ENCODE data around the gene TEX36.
"Not testable (repeated sequence)": the region's sequence is repeated elsewhere in the genome, so short reads cannot be mapped to it uniquely, and the experiment has no call there.

TEX36 gene

DNA sequence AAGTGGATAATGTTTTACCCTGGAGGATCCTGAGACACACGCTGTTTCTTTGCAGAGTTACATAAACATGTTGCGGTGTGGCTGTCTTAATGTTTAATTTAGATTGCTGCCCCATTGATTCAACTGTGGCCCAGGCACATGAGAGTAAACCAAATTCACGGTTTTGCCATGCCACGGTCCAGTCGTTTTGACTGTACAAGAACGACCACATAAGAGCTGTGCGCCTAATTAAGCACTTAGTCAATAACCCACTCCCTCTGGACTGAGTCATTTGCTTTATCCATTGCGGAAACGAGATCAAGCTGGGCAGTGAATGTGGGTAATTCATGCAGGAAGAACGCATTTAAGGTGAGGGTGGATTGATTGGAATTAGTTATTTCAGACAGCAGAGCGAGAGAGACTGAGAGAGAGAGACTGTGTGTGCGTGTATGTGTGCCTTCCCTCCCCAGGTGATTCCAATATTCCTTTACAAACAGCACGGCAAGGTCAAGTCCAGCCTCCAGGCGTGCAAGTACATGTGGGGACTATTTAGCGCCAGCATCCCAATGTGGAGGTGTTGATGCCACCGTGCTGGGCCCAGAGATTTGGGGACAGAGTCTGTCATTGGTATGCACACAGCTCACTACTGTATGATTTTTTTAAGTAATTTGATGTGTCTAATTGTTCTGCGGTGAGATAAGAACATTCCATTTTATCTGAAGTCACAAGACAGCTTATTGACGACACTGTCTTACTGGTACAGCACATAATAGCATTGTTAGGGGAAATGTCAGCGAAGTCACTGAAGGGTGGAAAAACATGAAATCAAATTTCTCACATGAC is 8.4 kb upstream of the TEX36 start:
- DNase-seq: no peak

DNA sequence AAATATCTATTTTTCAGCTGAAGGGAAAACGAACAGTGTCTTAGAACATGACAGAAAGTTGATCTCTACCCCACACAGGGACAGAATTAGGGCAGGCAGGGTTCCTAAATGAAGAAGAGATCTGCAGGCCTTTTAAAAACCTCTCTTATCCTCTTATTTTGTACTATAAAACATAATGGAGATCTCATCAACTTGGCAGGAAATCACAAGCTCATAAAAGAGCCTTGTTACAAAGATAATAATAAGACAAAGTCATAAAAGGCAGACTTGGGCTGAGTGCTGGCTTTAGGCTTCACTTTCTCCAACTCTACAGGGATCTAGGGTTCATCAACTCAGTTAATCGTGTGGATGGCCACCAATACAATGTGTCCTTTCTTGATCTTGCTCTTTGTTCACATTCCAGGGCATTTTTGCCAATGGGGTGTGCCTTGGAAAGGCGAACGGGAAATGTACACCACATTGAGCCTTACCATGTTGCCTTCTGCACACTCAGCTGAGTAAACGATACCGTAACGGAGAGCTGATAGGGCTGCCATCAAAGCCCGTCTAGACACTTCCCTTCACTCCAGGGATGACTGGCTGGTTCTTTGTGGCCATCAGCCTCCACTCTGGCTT is 7.1 kb upstream of the TEX36 start:
- no peak for DNase-seq

DNA sequence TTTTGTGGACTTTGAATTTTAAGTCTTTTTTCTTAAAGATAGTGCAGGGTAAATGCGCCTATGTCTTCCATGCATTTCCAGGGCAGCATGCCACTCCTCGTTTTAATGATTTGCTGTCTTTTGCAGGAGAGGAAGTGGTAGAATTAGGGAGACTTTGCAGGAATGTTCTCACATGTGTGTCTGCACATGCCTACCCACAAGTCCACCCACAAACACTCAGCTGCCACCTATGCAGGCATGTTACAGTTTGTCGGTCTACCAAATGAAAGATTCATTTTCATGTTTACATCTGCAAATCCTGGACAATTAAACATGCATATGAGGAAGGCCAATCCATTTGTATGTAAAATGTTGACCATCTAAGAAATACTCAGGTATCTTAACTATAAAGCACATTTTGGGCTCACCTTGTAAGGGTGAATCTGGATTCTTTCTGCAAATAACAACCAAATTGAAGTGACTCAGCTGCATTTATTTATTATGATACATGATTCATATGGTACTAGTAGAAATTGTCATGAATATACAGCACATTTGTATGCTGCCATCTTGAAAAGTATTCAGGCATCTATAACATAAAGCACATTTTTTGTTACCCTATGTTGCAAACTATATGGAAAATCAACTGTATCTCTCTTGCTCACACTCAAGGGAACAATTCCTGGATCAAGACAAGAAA is 4.7 kb upstream of the TEX36 start:
- no peak for DNase-seq

DNA sequence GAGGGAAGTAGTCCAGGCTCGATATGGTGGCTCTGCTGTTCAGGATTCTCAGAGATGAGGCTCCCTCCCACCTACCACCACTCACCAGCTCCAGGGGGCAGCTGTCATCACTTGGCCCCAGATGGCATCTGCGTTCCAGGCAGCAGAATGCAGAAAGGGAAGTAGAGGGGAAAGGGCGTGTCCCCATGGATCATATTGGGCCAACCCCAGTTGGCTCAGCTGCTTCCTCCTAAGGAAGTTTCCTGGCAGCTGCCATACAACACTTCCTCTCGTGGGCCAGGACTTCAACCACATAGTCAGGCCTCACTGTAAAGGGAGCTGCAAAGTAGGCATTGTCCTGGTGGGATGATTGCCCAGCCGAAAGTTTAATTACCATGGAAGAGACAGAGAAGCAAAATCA is 1.6 kb upstream of the TEX36 start:
- no peak for DNase-seq

DNA sequence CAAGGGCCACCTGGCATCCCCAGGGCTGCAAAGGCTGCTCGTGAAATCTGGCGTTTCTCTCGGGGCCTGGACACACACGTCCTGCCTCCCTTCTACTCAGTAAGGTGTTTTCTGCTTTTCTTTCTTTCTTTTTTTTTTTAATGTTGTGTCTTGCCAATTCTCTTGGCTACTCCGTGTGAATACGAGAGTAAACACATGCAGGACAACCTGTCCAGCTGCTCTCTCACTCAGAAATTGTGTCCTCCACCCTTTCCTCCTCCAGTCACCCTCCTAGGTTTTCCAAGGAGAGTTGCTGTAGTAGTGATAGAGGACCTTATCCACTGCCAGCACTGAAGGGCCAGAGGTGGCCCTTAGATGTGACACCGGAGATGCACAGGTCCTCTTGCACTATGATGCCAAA is 858 bp upstream of the TEX36 start:
- no peak for DNase-seq

DNA sequence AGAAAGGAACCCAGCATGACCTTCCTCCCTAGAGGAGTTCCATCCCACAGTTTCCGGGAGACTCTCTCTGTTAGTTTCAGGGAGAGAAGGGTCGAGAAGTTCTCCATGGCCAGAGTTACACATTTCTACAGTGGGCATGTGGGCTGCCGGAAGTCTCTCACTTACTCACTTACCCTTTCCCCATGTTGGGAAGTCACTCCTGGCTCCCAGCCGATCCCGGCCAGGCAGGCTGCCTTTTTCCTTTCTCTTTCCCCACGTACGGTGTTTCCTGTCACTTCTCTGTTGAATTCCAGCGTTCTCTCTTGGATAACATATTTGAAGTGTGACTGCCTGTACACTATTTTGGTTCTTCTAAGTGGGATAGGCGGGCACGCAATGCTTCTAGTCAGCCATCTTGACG is 3.5 kb downstream of the TEX36 start:
- no peak for DNase-seq

DNA sequence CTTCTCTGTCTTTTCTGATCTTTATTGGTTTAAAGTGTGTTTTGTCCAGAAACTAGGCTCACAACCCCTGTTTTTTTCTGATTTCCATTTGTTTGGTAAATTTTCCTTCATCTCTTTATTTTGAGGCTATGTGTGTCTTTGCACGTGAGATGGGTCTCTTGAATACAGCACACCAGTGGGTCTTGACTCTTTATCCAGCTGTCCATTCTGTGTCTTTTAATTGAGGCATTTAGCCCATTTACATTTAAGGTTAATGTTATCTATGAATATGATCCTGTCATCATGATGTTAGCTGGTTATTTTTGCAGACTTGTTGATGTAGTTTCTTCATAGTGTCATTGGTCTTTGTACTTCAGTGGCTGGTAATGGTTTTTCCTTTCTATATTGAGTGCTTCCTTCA is 10.1 kb downstream of the TEX36 start:
- DNase-seq: no peak

DNA sequence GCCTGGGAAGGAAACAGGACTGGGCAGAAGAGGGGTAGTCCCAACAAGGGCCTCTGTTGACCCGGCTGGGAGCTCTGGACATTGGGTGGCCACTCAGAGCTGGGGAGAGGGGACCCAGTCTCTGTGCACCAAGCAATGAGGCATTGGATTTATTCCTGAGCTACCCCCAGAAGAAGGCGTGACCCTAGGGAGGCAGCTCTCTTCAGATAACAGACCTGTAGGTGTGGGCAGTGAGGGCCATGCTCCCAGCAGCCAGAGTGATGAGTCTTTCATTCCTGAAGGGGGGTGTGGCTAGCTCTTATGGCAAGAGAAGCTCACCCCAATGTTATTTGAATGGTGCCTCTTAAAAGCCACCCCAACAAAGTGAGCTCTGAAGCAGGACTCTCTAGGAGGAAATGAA is 20.4 kb downstream of the TEX36 start:
- no peak for DNase-seq

DNA sequence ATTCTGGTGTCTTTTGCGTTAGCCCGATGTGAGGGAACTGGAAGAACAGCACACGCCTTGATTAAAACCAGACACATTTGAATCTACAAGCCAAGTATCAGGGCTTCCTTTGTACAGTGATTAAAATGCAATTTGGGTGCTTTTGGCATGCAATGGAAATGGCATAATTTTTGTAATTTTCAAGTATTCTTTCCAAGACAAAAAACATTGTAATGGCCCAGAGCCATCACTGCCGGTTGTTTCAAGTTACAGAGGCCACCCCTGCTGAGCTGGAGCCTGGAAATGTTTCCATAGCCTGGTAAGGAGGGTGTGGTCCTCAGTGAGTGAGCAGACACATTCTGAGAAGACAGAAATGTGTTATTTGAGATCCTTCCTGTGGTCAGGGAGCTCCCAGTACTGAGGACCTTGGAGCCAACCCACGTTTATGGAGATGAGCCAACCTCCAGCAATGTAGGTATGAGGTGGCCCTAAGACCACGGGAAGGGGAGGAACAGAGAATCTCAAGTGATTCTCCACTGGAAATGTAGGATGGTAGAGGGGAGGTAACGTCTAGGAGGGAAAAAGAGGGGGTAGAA is 20.9 kb downstream of the TEX36 start:
- no peak for DNase-seq

DNA sequence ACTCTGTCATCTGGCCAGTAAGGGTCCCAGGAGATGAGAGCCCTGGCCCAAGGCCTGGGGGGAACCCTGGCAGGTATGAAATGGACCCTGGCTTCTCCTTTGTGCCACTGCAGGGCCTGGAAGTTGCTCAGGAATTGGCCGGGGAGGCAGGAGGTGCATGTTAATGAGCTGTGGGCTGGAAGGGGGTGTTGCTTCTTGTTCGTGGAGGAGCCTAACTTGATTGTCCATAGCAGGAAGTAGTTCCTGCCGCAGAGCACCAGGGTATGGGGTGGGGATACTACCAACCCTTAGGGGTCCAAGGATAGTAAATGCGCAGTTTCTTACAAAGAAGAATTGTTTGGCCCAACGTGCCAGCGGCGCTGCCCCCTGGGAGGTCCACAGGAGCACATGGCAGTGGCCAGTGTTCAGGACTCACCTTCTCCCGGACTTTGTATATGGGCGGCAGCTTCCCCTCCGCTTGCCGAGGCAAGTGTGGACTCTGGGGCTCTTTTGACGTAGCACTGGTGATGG is 21.5 kb downstream of the TEX36 start:
- DNase-seq: no peak

DNA sequence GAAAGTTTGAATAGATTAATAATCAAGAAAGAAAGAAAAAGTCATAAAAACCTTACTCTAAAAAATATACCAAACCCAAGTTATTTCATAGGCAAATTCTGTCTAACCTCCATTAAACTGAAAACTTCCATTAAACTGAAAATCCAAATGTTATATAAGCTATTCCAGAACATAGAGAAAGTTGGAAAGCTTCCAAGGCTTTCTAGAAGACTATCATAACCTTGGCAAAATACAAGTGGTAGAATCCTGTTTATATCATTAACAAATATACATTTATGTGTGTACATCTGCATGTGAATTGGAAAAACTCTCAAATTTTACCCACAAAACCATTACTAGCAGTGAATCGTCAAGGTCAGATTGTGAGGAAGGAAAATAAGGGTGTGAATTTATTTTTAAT is 23.9 kb downstream of the TEX36 start:
- no peak for DNase-seq

DNA sequence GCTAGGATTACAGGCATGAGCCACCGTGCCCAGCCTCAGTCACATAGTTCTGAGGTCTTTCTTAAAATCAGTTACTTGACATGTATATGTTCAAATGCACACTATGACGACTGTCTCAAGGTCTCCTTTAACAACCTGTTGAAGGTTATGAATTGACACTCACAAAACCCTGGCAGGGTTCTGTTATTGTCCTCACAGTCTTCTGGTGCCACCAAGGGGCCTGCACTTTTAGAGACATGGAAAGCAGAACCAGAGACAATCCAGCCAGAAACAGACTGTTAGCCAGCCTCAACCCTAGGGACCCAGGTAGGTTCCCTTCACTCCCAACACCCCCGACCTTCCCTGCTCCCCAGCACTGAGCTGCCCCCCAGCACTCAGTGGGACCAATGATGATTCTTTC is 26.4 kb downstream of the TEX36 start:
- no peak for DNase-seq

DNA sequence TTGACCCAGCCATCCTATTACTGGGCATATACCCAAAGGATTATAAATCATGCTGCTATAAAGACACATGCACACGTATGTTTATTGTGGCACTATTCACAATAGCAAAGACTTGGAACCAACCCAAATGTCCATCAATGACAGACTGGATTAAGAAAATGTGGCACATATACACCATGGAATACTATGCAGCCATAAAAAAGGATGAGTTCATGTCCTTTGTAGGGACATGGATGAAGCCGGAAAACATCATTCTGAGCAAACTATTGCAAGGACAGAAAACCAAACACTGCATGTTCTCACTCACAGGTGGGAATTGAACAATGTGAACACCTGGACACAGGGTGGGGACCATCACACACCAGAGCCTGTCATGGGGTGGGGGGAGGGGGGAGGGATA is 29.9 kb downstream of the TEX36 start:
- not testable (repeated sequence) for DNase-seq

DNA sequence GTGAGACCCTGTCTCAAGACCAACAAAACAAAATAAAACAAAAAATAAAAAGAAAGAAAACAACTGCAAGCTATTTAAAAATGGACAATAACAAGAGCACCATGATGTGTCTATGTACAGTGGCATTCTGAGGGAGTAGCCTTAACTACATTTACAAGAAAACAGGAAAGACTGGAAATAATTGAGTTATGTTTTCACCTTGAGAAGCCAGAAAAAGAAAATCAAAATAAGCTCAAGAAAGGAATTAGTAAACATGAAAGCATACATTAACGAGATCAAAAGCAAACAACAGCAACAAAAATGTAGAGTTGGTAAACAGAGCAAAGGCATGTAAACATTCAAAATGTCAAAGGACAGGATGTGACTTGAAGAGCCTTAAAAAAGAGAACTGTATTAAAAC is 36.7 kb downstream of the TEX36 start:
- no peak for DNase-seq

DNA sequence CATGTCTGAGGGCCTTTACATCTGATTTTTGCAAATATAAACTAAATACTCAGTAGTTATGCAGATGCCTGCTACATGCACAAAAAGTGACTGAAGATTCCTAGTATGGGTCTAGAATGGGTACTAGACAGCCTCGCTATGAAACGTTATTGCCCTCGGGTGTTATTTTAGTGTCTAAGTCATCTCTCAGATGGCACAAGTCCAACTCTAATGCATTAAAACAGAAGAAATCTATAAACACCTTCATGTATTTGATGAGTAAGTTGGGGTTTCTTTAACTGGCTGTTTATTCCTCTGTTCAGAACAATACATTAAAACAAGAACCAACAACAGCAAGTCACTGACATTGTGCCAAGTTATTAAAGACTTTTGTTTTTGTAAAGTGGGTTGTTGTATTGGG is 41.6 kb downstream of the TEX36 start:
- DNase-seq: no peak

DNA sequence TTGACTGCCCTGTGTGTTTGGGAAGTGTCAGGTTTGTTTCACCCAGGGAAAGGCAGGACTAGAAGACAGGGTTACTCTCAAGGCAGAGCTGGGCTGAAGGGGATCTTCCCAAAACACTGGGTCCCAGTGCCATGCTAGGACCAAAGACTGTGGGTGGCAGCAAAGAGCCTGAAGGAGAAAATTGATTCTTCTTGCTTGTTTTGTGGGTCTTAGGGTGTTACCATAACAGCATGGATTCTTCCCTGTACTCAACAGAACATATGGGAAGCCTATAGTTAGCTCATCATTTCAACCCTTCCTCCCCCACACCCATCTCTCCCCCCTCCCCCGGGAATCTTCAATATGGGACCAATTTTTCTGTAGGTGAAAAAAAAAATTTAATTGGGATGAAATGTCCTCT is 42.3 kb downstream of the TEX36 start:
- DNase-seq: no peak

DNA sequence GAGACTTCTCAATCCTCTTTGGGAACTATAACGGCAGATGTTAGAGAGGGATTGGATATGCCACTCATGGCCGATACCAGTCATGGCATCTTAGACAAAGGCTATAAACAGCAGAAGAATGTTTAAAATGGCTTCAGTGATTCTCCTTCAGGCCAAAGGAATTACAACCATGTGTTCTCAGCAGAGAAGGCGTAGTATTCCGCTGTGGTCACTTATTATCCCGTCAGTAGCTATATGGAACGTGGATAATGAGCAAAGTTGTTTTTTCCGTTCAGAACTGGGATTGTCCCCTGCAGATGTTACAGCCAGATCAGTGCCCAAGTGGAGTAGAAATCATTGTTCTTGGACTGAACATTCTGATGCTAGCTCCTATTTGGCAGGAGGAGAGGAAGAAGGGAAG is 43.1 kb downstream of the TEX36 start:
- DNase-seq: no peak

DNA sequence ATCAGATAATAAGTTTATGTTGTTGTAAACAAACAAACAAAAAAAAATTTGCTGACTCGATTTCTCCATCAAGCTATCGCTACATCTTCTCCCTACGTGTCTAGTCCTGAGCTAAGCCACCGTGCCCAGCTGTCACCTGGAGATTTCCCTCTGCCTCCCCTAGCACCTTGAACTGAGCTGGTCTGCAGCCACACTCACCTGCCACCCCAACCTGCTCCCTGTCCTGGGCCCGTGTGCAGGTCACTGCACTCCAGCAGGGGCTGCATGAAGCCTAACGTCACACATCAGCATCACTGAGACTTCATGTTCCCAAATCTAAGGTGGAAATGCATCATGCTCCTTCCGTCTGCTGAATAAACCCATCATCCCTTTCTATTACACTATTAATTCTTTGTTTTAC is 44.4 kb downstream of the TEX36 start:
- DNase-seq: no peak

DNA sequence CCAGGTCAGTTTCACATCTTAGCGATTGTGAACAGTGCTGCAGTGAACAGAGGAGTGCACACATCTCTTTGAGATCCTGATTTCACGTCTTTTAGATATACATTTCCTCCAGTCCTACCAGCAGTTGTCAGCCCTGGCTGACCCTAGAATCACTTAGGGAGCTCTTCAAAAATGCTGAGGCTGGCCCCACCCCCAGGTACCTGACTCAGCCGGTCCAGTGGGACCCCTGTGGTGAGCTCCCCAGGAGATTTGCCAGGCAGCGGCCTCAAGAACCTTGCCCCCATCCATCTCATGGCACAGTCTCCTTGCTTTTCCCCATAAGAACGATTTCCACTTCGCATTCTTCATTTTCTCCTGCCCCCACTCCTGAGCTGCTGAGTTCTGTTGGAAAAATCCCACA is 45.5 kb downstream of the TEX36 start:
- no peak for DNase-seq

DNA sequence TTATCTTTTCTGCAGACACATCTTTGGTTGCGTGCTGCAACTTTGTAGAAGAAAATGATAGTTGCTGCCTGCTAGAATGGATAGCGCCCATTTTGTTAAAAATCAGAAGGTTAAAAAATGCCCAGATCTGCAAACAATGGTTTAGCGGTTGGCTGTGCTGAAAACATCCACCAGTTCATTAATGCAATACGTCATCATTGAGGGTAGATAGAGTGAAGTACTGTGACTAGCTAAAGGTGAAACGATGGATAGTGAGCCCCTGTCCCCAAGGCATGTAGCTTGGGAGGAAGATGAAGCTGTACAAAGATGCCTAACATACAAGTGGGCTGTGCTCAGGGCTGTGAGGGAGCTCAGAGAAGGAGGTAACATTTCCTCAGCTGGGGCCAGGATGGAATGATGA is 48.4 kb downstream of the TEX36 start:
- DNase-seq: no peak

DNA sequence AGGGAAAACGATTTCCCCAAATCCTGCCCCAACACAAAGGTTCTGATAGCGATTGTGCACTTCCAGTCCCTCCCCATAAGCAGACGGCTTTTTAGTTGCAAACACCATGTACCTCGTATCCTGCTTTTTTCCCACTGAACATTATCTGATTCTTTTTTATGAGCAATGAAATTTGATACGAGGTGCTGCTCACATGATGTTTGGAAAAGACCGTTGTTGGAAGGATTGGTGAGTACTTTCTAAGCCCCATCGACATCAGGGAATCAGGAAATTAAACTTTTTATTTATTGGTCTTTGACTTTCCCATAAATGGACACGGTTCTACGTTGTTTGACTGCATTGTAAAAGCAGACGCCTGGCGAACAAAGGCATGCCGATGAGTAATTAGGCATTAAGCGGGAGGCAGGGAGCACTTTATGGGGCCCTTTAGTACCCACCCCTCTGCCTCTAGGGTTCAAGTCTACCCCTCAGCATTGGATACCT is 49.4 kb downstream of the TEX36 start:
- DNase-seq: no peak

DNA sequence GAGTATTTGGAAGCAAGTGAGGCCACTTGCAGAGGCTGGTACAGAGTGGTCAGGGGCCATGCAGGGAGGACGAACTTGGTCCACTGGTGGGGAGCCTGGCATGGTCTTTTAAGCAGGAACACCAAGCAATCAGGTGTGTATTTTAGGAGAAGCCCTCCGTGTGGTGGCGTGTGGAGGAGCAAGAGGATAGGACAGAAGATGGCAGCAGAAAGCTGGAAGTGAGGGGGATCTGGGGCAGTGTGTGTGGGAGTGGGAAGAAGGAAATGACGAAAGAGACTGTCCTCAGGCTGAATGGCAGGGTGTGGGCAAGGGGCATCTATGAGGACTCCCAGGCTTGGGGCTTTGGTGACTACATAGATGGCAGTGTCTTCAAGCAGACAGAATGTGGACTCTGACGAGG is 51.2 kb downstream of the TEX36 start:
- no peak for DNase-seq

DNA sequence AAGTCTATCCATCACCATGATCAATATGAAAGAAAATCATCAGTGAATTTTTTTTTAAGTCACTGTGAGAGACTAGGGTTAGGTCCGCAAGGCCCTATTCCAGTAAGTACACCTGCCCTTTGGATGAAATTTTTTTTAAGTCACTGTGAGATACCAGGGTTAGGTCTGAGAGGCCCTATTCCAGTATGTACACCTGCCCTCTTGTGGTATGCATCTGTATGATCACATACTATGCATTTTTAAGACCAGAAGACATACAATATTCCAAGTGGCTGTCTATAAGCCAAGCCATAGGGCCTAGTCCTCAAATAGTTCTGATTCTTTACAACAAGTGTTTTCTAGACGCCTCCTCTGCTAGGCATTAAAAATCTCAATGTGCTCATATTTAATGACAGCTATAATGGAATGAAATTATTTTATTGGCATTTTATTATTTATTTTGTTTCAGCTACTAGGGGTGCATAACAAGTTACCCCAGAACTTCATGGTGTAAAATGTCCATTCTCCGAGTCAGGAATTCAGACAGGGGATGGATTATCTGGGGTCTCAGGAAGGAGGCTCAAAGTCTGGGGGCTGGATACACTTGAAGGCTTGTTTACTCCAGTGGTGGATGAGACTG is 53.1 kb downstream of the TEX36 start:
- no peak for DNase-seq
